ENCODE results near the gene TMEM163. TPM values are rescaled to one million over a fixed set of nuclear protein-coding genes. Genes with fewer than 3 reads are reported as not detected.

The TMEM163 gene
- total and polyA plus RNA-seq, 2 donors (not counting 3 experiments of a cell fraction or from before 2014, with no cell fraction given): 1.0 to 2.8 TPM

DNA sequence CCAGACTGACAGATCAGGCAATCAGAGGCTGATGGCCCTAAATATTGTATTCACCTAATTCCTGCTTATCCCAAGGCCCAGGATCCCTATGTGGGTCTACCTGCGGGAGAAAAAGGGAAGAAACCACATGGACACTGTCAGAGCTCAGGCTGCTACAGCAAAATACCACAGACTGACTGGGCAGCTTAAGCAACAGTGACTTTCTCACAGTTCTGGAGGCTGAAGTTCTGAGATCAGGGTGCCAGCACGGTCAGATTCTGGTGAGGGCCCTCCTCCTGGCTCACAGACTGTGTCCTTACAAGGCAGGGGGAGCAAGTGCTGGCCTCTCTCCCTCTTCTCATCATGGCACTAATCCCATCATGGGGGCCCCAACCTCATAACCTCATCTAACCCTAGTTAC, 181.7 kb downstream of the TMEM163 start:
- ChIA-PET CTCF (no interaction called here), POLR2A (no interaction called here)
- TF ChIP-seq POLR2AphosphoS5 (IDR thresholded peaks at IDR 0.05; ENCODE audit: insufficient read depth, low read depth, low read length) (no peak), FOS (IDR thresholded peaks at IDR 0.05; ENCODE audit: borderline replicate concordance, insufficient read depth, low read length) (no peak), MYC (IDR thresholded peaks at IDR 0.05; ENCODE audit: low read depth, low read length) (no peak), EZH2 (IDR thresholded peaks at IDR 0.05; ENCODE audit: borderline replicate concordance, low read depth, low read length, severe bottlenecking) (no peak), POLR2A (IDR thresholded peaks at IDR 0.05; ENCODE audit: low read depth, low read length) (no peak), JUN (IDR thresholded peaks at IDR 0.05; ENCODE audit: borderline replicate concordance, insufficient read depth, insufficient read length, low read depth) (no peak)
- TF ChIP-seq, protein P1, sequence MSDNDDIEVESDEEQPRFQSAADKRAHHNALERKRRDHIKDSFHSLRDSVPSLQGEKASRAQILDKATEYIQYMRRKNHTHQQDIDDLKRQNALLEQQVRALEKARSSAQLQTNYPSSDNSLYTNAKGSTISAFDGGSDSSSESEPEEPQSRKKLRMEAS (IDR thresholded peaks at IDR 0.05; ENCODE audit: insufficient read depth, insufficient read length): no peak
- intact Hi-C loops (cut with micrococcal nuclease) (no loop called here), dilution Hi-C loops (cut with MboI; ENCODE audit: extremely low pct_ligation_motif_present, low sequenced_read_pairs) (no loop called here)
- H2AFZ ChIP-seq (ENCODE audit: low read depth, low read length): no peak overlapping the region
- no peaks in the 10 kb centered on the region for H3K27me3 ChIP-seq (ENCODE audit: control insufficient read depth in 2 of 2, insufficient read depth in 2 of 2, low read length in 2 of 2)
- no peak overlapping the region for H3K9ac ChIP-seq (replicated peaks; ENCODE audit: extremely low read depth, insufficient read depth, low read length)
- no peaks in the 10 kb centered on the region for H3K9me1 ChIP-seq (replicated peaks; ENCODE audit: control insufficient read depth, extremely low read depth, insufficient read depth, low read length)
- no peaks in the 10 kb centered on the region for H4K20me1 ChIP-seq (replicated peaks; ENCODE audit: control insufficient read depth, extremely low read depth, insufficient read depth, low read length)
- FAIRE-seq: no peak
- H3K4me2 ChIP-seq (ENCODE audit: insufficient read depth, low read length): no peak overlapping the region
- H3K9me3 ChIP-seq (replicated peaks; ENCODE audit: control insufficient read depth, insufficient read depth, low read length): no peaks in the 10 kb centered on the region
- H3K4me1 ChIP-seq (ENCODE audit: control insufficient read depth, extremely low read depth, insufficient read depth, low read length): no peaks in the 10 kb centered on the region
- no peaks in the 10 kb centered on the region for H3K36me3 ChIP-seq (ENCODE audit: control insufficient read depth in 2 of 2, extremely low read depth in 1 of 2, insufficient read depth in 2 of 2, low read length in 2 of 2)
- no peaks in the 10 kb centered on the region for H3K79me2 ChIP-seq (ENCODE audit: control insufficient read depth, insufficient read depth, low read length)
- H3K4me3 ChIP-seq (replicated peaks in 1 of 3; ENCODE audit: insufficient read depth in 1 of 3, low read depth in 1 of 3, low read length in 3 of 3): no peak overlapping the region
- DNase-seq (ENCODE audit: low read depth, low spot score): no peak
- no peak overlapping the region for H3K27ac ChIP-seq (ENCODE audit: insufficient read depth, low read depth, low read length)
- no TSS peak for BruUV-seq (replicated peaks)

- CTCF ChIA-PET: no interaction called here
These were observed 182.5 kb downstream of the TMEM163 start for GRCh38 chr2:134536296-134536695.

More at GRCh38 chr2:134536296-134536695, 182.5 kb downstream of the TMEM163 start:
- Histone ChIP-seq H3K4me3 (replicated peaks in 1 of 3; ENCODE audit: insufficient read depth in 1 of 3, low read depth in 1 of 3, low read length in 3 of 3) (no peak overlapping the region), H3K9ac (replicated peaks; ENCODE audit: extremely low read depth, insufficient read depth, low read length) (no peak overlapping the region), H3K9me1 (replicated peaks; ENCODE audit: control insufficient read depth, extremely low read depth, insufficient read depth, low read length) (no peaks in the 10 kb centered on the region), H3K4me2 (ENCODE audit: insufficient read depth, low read length) (no peak overlapping the region), H3K27ac (ENCODE audit: insufficient read depth, low read depth, low read length) (no peak overlapping the region), H3K4me1 (ENCODE audit: control insufficient read depth, extremely low read depth, insufficient read depth, low read length) (no peaks in the 10 kb centered on the region), H3K36me3 (ENCODE audit: control insufficient read depth in 2 of 2, extremely low read depth in 1 of 2, insufficient read depth in 2 of 2, low read length in 2 of 2) (no peaks in the 10 kb centered on the region), H4K20me1 (replicated peaks; ENCODE audit: control insufficient read depth, extremely low read depth, insufficient read depth, low read length) (no peaks in the 10 kb centered on the region), H3K9me3 (replicated peaks; ENCODE audit: control insufficient read depth, insufficient read depth, low read length) (no peaks in the 10 kb centered on the region), H2AFZ (ENCODE audit: low read depth, low read length) (no peak overlapping the region), H3K27me3 (ENCODE audit: control insufficient read depth in 2 of 2, insufficient read depth in 2 of 2, low read length in 2 of 2) (no peaks in the 10 kb centered on the region), H3K79me2 (ENCODE audit: control insufficient read depth, insufficient read depth, low read length) (no peaks in the 10 kb centered on the region)
- no peak for TF ChIP-seq JUN (IDR thresholded peaks at IDR 0.05; ENCODE audit: borderline replicate concordance, insufficient read depth, insufficient read length, low read depth)
- TF ChIP-seq MYC (IDR thresholded peaks at IDR 0.05; ENCODE audit: low read depth, low read length): no peak
- no peak for TF ChIP-seq POLR2AphosphoS5 (IDR thresholded peaks at IDR 0.05; ENCODE audit: insufficient read depth, low read depth, low read length)
- no peak for TF ChIP-seq EZH2 (IDR thresholded peaks at IDR 0.05; ENCODE audit: borderline replicate concordance, low read depth, low read length, severe bottlenecking)
- TF ChIP-seq CTCF (IDR thresholded peaks at IDR 0.05; ENCODE audit: extremely low read depth in 1 of 2, insufficient read depth in 1 of 2, low read depth in 1 of 2, low read length in 2 of 2): no peak
- TF ChIP-seq POLR2A (IDR thresholded peaks at IDR 0.05; ENCODE audit: low read depth, low read length): no peak
- POLR2A ChIA-PET: no interaction called here
- FAIRE-seq (no peak), DNase-seq (ENCODE audit: low read depth, low spot score) (no peak)
- intact Hi-C loops (cut with micrococcal nuclease): no loop called here
- dilution Hi-C loops (cut with MboI; ENCODE audit: extremely low pct_ligation_motif_present, low sequenced_read_pairs): no loop called here
- no TSS peak for BruUV-seq (replicated peaks)
